Activated CD8-positive, alpha-beta memory T cell treated with anti-CD3 and anti-CD28 coated beads for 36 hours (primary cell): ENCODE measurements around the gene KCNIP4. TPM values are rescaled to one million over a fixed set of nuclear protein-coding genes. Genes with fewer than 3 reads are reported as not detected.

Experiments used
- CTCF ChIA-PET: fragments of 350-600 bp; sonication (Branson Sonifier 250); formaldehyde crosslinking; loops from one replicate; lab custom pipeline; 2021; ENCODE audit warnings: antibody characterized with exemption; lab: Charles Lee
- POLR2A ChIA-PET: fragments of 350-600 bp; sonication (Branson Sonifier 250); formaldehyde crosslinking; loops from one replicate; lab custom pipeline; 2021; ENCODE audit warnings: antibody characterized with exemption; lab: Charles Lee
- total RNA-seq, 2 experiments: library from RNA; stranded (reverse); gene quantifications; one replicate each; pipeline ENCODE4 v1.2.3, GENCODE V29; 2021

The KCNIP4 gene
- total RNA-seq, 2 experiments from 2014 or later, result not detected

DNA sequence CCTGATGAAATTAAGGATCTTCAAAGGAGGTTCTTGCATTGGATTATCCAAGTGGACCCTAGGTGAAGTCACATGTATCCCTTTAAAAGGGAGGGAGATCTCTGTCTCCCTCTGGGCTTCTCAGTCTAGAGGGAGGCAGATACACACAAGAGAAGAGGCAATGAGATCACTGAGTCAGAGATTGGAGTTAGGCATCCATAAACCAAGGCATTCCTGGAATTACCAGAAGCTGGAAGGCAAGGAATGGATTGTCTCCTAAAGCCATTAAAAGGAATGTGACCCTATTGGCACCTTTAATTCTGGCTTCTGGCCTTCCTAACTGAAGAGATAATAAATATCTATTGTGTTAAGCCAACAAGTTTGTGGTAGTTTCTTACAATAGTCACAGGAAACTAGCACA lies 865.2 kb downstream of the KCNIP4 start:
- POLR2A ChIA-PET, result no interaction called here
- CTCF ChIA-PET, result no interaction called here

GRCh38 chr4:21077967-21078366 lies 870.6 kb downstream of the KCNIP4 start:
- POLR2A ChIA-PET, result no interaction called here
- CTCF ChIA-PET, result no interaction called here

DNA sequence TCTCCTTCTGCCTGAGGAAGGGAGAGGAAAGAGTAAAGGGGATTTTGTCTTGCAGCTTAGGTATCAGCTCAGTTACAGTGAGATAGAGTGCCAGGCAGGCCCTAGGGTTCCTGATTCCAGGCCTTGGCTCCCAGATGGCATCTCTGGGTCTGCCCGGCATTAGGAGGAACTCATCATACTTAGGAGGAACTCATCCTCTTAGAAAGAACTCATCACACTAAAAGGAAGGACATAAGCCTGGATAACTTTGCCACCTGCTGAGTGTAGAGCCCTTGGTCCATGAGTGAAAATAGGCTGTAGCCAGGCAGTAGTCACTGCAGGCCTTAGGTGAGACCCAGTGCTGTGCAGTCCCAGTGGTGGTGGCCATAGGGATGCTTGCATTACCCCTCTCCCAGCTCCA lies 881.2 kb downstream of the KCNIP4 start:
- ChIA-PET CTCF (no interaction called here), POLR2A (no interaction called here)

DNA sequence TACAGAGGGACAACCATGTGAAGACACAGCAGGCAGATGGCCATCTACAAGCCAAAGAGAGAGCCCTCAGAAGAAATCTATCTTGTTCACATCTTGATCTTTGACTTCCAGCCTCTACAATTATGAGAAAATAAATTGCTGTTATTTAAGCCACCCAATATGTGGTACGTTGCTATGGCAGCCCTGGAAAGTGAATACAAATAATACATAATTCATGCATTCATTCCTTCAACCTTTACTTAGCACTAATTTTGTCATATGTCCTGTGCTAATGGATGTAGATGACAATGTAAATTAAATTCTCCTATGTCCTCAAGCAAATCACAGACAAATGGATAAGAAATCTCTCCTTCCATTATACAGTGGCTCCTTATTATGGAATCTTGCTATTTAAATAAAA lies 886.7 kb downstream of the KCNIP4 start:
- ChIA-PET POLR2A (no interaction called here), CTCF (no interaction called here)

DNA sequence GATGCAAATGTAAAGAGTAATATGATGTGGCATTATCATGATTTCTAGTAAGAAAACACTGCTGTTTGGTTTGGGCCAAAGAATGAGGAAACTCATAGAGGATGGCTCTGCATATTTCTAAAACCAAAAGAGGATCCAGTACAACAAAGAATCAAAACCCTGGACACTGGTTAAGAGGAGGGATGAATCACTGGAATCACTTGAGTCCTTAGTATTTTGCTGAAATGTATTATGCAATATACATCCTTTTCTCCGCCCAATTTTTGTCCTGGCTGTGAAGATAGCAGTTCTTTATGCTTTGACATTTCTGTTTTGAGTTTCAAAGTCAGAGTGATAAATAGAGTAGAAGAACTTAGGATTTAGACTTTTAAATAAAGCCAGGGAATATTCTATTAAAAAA lies 902.4 kb downstream of the KCNIP4 start:
- ChIA-PET POLR2A (no interaction called here), CTCF (no interaction called here)

DNA sequence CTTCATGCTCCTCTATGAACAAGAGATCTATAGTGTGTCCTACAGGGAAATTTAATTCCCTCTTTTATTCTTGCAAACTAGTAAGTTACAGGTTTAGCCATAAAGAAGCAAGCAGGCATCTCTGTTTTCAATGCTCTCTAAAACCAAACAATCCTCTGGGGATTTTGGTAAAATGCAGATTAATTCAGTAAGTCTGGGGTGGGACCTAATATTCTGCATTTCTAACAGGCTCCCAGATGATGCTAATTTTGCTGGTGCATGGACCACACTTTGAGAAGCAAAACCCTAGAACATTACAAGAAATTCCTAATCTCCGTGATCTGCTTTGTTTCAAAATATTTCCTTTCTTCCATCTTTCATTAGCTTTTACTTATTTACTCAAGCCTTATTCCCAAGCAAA lies 903.5 kb downstream of the KCNIP4 start:
- ChIA-PET POLR2A (no interaction called here), CTCF (no interaction called here)

DNA sequence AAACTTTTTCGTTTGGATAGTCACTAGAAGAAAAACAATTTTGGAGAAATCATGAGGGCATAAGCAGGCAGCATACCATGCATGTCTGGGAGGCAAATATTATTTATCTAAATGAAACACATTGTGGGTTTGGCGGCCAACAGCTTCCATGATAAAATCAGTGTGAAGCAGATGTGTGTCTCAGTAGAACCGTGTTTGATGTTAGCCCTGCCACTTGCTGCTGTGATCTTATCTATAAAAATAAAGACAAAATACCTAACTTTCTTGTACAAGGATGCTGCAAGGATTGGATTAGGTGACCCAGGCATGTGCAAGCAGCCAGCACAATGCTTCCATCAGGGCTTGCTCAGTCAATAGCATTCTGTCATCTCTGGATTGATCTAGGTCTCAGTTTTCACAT lies 906.9 kb downstream of the KCNIP4 start:
- POLR2A ChIA-PET, result no interaction called here
- CTCF ChIA-PET, result no interaction called here

- POLR2A ChIA-PET, result no interaction called here
- CTCF ChIA-PET, result no interaction called here
Measured at GRCh38 chr4:21034728-21035127, 913.8 kb downstream of the KCNIP4 start.

- CTCF ChIA-PET, result no interaction called here
- POLR2A ChIA-PET, result no interaction called here
Measured at GRCh38 chr4:21032089-21032645, 916.4 kb downstream of the KCNIP4 start.

GRCh38 chr4:21018817-21019216 lies 929.8 kb downstream of the KCNIP4 start:
- POLR2A ChIA-PET, result no interaction called here
- CTCF ChIA-PET, result no interaction called here

DNA sequence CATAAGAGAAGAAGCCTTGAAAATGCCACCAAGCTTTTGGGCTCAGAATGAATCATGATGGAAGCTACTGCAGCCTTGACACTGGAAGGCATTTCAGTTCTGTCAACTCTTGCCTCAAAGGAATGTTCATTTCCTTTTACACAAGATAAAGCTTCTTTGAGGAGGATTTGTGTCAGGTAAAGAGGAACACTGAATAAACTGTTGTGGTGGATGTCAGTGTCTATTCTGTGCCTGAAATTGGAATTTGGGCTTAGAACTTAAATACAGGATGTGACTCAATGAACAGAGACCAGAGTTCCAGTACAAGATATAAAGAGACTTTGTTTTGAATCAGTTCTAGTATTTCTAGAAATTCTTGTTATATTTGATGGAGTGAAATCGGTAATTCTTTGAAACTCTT lies 935.1 kb downstream of the KCNIP4 start:
- POLR2A ChIA-PET, result no interaction called here
- CTCF ChIA-PET, result no interaction called here

- ChIA-PET POLR2A (no interaction called here), CTCF (no interaction called here)
Measured at GRCh38 chr4:21012851-21013331, 935.7 kb downstream of the KCNIP4 start.

- ChIA-PET POLR2A (no interaction called here), CTCF (no interaction called here)
Measured at GRCh38 chr4:21011106-21011505, 937.5 kb downstream of the KCNIP4 start.

DNA sequence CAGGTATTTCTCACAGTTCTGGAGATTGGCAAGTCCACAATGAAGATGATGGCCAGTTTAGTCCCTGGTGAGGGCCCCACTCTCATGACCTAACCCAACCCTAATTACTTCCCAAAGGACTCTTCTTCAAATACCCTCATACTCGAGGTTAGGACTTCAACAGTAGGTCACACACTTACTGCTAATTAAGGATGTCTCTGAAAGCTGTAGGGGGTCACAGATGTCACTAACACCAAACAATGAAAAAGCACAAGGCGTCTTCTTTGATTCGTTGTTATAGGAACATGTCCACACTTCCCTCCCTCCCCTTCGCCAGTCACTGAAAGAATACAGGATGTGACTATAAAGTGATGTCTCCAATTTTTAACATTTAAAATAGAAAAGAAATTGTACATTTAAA lies 938.6 kb downstream of the KCNIP4 start:
- CTCF ChIA-PET, result no interaction called here
- POLR2A ChIA-PET, result no interaction called here

DNA sequence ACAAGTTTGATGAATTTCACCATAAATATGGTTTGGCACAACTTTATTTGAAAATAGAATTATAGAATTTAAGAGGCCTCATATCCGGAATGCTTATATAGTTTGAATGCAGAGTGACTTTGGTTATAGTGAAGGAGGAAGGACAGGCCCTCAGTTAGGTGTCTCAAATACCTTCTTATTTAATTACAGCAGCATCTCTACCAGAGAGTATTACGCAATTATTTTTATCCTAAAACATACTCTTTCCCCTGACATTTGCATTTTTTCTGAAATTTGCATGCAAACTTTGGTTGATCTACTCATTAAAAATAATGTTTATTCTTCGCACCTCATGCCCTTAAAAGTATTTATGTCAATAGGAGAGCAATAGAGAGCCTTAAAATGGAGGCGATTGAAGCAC lies 942.9 kb downstream of the KCNIP4 start:
- ChIA-PET POLR2A (no interaction called here), CTCF (no interaction called here)

DNA sequence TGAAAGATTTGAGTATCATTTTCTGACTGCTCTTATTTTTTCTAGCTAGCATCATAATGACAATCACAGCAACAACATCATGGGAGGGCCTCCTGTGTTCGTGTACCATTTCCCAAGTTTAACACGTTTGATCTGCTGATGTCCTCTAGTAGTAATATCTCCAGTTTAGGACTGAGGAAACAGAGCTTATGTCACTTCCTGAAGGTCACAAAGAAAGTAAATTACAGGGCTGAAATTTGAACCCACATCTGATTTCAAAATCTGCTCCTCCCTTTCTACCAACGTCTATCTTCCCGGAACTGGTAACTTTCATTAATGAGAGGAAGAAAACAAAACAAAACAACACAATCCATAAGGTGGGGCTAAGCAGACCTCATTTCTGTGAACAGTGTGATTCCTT lies 945.6 kb downstream of the KCNIP4 start:
- ChIA-PET POLR2A (no interaction called here), CTCF (no interaction called here)

DNA sequence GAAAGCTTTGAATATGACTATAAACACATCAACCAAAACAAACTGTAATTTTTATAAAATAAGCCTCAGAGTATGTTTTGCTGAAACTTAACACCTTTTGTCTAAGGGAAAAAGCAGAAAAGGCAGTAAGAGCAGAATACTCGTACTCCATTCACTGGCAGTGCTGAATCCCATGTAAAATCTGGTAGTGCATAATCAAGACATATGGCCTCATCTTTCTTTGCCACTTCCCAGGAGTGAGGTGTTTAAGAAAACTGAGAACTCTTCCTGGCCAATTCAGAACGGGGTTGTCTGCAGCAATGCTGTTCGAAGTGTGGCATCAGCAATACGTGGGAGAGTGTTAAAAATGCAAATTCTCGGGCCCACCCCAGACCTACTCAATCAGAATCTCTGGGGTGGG lies 946.3 kb downstream of the KCNIP4 start:
- CTCF ChIA-PET, result interaction anchor here (0.6 kb wide), 1 partner anchor 373 kb away, joined by 4 read pairs; no protein-coding TSS in a partner anchor
- POLR2A ChIA-PET, result no interaction called here

DNA sequence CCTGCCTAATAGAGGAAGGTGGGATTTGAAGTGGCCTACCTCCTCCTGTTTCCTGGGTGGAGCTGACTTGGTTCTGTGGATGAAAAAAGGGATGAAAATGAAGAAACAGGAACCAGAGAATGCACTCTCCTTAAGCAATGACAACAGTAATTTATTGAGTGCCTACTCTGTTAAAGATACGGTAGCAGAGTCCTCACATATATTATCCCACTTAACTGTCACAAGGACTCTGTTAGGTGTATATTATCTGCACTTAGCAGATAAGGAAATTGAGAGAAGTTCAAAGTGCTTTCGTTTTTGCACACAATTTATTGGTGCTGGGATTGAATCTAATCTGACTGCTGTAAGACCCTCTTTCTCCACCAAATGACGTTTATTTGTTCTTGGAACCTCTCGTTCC lies 947.1 kb downstream of the KCNIP4 start:
- ChIA-PET POLR2A (no interaction called here), CTCF (no interaction called here)

- ChIA-PET POLR2A (no interaction called here), CTCF (no interaction called here)
Measured at GRCh38 chr4:20997886-20998285, 950.7 kb downstream of the KCNIP4 start.

GRCh38 chr4:20995610-20996009 lies 953.0 kb downstream of the KCNIP4 start:
- CTCF ChIA-PET, result no interaction called here

DNA sequence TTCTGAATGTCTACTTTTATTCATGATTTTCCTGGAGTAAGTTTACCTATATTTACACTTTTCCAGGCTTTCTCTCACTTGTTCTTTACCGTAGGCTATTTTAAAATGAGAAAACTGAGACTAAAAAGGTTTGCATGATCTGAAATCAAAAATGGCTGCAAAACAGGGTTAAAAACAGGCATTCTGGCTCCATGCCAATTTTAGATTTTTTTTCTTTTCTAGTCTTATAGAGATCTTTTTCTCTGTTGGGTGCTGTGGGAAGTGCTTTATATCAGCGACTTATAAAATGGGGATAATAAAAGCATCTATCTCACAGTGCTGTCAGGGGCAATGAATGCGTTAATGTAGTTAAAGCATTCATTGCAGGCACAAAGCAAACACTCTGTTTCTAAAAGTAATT lies 953.6 kb downstream of the KCNIP4 start:
- ChIA-PET POLR2A (no interaction called here), CTCF (no interaction called here)

More at GRCh38 chr4:20995610-20996009, 953.0 kb downstream of the KCNIP4 start:
- POLR2A ChIA-PET, result no interaction called here

GRCh38 chr4:20992002-20992401 lies 956.6 kb downstream of the KCNIP4 start:
- POLR2A ChIA-PET, result no interaction called here
- CTCF ChIA-PET, result no interaction called here
